GM18870 (cell line): ENCODE measurements around the gene TES.
"Not testable (repeated sequence)": the region's sequence is repeated elsewhere in the genome, so short reads cannot be mapped to it uniquely, and the experiment has no call there.

Experiments
- ATAC-seq: cut with Tn5 transposase; IDR thresholded peaks from one replicate; pipeline ENCODE4 v1.9.1; 2021; ENCODE audit warnings: moderate library complexity; ENCODE audit not compliant: unreplicated experiment

TES gene

GRCh38 chr7:116242178-116242577 is 31.8 kb downstream of the TES start:
- ATAC-seq = no peak

- no peak for ATAC-seq
Observed at GRCh38 chr7:116242759-116243158, 32.4 kb downstream of the TES start.

- ATAC-seq = not testable (repeated sequence)
Observed at GRCh38 chr7:116244803-116245202, 34.5 kb downstream of the TES start.

GRCh38 chr7:116246357-116246756 is 36.0 kb downstream of the TES start:
- ATAC-seq = no peak

- peak; percentile 55 for ATAC-seq
Observed at GRCh38 chr7:116249969-116250553, 39.7 kb downstream of the TES start.

- ATAC-seq = no peak
Observed at GRCh38 chr7:116251675-116252074, 41.3 kb downstream of the TES start.

- ATAC-seq = no peak
Observed at GRCh38 chr7:116252249-116252648, 41.9 kb downstream of the TES start.

- no peak for ATAC-seq
Observed at GRCh38 chr7:116257156-116257555, 46.8 kb downstream of the TES start.

GRCh38 chr7:116258734-116259133 is 48.4 kb downstream of the TES start:
- ATAC-seq = no peak

GRCh38 chr7:116259156-116259870 is 49.0 kb downstream of the TES start:
- ATAC-seq = no peak

GRCh38 chr7:116259871-116260440 is 49.6 kb downstream of the TES start:
- ATAC-seq = no peak

- no peak for ATAC-seq
Observed at GRCh38 chr7:116261904-116262303, 51.6 kb downstream of the TES start.

GRCh38 chr7:116265881-116266280 is 55.5 kb downstream of the TES start:
- no peak for ATAC-seq

- ATAC-seq = no peak
Observed at GRCh38 chr7:116269466-116269865, 59.1 kb downstream of the TES start.

- no peak for ATAC-seq
Observed at GRCh38 chr7:116271161-116271913, 61.0 kb downstream of the TES start.

- no peak for ATAC-seq
Observed at GRCh38 chr7:116271963-116272886, 61.9 kb downstream of the TES start.

- ATAC-seq = no peak
Observed at GRCh38 chr7:116273283-116273917, 63.1 kb downstream of the TES start.

GRCh38 chr7:116273918-116274301 is 63.6 kb downstream of the TES start:
- ATAC-seq = no peak

GRCh38 chr7:116277070-116277469 is 66.7 kb downstream of the TES start:
- no peak for ATAC-seq

- ATAC-seq = no peak
Observed at GRCh38 chr7:116279217-116279616, 68.9 kb downstream of the TES start.
